Smooth muscle cell of the brain vasculature (primary cell): ENCODE data around the gene RUNX1.

ENCODE experiments used
- DNase-seq: peaks from one replicate; pipeline ENCODE4 v3.0.0-alpha.2; 2012; ENCODE audit warnings: low read depth, low spot score

RUNX1 gene

GRCh38 chr21:34825948-34826548 is 223.1 kb downstream of the RUNX1 start:
- DNase-seq, result no peak

DNA sequence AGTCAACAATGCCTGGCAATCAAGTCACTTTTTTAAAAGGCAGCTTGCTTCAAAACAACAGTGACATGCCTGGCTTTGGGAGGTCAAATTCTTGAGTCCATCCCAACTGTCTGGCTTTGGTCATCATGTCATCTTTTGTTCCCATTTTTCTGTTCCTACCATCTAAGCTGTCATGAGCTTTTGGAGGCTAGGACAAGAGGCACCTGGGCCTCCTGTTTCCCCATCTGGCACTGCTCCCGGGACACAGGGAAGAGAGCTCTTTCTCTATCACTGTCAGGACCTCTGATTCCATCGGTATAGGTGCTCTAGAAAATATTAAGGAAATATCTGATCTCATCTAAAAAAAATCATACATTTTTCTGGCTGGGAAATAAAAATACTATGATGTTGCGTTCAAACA is 224.0 kb downstream of the RUNX1 start:
- DNase-seq, result no peak

DNA sequence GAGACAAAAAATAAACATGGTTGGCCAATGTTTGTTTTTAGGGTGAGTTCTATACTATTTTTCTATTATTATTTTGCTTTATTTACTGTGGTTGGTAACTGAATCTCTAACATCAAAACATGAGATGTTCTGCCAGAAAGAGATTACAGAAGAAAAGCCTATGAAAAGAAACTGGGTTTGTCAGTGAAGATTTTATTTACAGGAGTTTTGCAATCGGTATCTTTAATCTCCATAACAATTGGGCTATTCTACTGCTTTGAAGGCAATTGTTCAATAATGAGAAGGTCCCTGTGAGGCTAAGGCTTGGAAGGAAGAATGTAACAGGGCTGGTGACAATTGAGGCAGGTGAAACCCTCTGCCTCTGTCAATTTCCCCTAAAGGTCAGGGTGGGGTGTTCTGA is 224.8 kb downstream of the RUNX1 start:
- no peak for DNase-seq

DNA sequence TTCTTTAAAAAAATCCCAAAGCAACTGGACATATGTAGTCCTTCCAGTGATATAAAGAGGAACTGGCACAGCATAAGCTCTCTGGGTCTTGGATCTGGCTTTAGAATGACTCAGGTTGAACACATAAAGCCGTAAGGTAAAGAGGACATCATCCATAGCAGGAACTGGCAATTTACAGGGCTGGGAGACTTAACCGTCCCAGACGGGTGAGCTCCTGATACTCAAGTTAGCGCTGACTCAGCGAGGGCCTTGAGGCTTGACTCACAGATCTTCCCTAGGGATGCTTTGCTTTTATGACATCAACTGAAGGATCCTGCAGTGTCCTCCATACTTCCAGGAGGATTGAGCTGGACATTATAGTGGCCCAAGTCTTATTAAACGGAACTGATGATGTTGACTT is 226.2 kb downstream of the RUNX1 start:
- no peak for DNase-seq

DNA sequence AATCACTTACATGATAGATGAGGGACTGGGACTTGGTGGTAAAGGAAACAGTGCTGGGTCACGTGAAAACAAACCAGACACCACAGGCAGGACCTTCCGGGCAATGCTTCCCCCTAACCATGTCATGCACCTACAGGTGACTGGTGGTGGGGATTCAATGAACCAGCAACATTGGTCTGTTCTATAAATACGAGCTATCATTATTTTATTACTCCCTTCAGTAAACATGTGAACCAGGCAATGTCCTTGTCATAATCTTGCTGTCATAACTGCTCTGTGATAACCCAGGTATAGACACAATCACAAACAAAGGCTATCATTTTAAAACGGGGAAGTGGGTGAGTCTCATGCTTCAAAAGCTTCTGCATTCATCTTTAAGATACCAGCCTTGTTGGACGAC is 226.9 kb downstream of the RUNX1 start:
- no peak for DNase-seq

GRCh38 chr21:34821717-34822116 is 227.4 kb downstream of the RUNX1 start:
- DNase-seq, result no peak

DNA sequence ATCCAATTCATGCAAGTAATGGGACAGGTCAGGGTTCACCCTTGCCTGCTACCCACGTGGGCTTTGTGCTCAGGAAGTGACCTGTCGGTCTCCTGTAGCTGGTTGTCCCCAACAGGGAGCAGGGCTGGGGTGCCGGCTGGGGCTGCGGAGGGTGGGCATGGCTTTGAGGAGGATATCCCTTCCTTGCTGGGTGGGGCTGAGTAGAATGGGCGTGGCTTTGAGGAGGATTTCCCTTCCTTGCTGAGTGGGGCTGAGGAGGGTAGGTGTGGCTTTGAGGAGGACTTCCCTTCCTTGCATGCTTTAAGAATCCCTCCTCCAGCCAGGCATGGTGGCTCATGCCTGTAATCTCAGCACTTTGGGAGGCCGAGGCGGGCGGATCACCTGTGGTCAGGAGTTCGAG is 229.1 kb downstream of the RUNX1 start:
- no peak for DNase-seq

GRCh38 chr21:34819357-34819999 is 229.6 kb downstream of the RUNX1 start:
- DNase-seq, result no peak

GRCh38 chr21:34818662-34819158 is 230.4 kb downstream of the RUNX1 start:
- DNase-seq, result no peak

DNA sequence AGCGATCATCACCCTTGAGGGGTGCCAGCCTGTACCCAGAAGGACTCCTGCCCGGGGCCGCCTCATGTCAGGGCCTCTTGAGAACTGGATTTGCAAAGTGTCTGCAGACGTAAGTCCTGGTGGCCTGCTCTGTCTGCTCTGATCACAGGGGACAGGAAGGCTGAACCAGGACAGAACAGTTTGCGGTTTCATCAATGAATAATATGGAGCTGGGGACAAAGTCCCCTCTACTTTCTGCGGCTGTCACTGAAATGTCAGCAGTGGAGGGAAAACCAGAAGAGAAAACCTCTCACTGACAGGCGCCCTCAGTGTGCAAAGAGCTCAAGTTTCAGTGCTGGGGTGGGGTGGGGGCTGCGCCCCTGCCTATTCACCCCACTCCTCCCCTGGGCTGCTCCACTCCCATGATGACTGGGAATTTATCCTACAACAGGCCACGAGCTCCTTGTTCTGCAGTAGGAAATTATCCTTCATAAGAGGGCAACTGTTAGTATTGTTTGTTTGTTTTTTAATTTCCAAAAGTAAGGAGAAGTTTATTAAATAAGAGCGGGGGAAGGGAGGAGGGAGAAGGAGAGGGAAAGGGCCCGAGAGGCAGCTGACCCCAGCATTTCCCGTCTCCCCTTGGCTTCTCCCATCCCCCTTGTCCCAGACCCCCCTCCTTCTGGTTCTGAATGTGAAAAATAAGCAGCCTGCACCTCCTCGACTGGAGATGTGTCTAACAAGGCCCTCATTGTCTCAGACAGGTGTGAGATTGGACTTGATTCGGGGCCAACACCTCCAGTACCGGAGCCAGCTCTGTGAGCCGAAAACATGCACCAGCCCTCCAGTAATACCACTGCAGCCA is 231.1 kb downstream of the RUNX1 start:
- no peak for DNase-seq

DNA sequence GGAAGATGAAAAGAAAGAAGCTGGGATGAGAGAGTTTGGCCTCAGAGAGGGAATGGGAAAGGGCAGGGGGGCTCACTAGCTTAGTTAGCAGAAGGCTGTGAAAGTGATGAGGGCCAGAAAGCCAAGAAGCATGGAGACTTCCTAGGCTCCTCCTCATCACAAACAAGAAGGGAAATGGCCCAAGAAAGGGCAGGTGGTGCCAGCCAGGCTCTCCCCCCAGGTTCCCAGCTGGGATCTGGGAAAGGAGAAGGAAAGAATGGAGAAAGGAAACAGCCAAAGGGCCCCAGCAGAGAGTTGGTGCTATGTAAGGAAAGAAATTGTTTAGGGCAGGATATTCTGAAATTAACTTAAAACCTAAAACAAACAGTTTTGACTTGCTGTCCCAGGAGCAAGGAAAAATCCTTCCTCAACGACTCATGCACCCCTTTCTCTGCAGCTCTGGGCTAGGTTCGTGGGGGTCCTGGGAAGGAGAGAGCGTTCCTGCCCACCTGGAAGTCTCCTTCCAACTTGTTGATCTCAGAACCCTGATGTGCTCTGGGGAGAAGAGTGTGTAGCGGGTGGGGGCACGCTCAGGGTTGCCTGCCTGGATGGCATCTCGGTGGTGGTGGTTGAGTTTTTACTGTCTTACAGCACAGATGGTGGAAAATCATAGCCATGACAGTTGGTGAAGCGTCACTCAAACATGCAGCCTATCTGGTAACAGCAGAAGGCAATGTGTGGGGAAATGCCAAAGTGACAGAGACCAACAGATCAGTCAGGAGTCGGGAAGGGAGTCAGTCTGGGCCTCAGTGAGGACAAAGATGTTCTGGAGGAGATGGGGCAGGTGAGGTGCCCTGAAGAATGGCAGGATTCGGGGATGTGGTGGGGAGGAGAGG is 233.0 kb downstream of the RUNX1 start:
- DNase-seq, result no peak

- DNase-seq, result no peak
Observed at GRCh38 chr21:34814529-34814951, 234.6 kb downstream of the RUNX1 start.

DNA sequence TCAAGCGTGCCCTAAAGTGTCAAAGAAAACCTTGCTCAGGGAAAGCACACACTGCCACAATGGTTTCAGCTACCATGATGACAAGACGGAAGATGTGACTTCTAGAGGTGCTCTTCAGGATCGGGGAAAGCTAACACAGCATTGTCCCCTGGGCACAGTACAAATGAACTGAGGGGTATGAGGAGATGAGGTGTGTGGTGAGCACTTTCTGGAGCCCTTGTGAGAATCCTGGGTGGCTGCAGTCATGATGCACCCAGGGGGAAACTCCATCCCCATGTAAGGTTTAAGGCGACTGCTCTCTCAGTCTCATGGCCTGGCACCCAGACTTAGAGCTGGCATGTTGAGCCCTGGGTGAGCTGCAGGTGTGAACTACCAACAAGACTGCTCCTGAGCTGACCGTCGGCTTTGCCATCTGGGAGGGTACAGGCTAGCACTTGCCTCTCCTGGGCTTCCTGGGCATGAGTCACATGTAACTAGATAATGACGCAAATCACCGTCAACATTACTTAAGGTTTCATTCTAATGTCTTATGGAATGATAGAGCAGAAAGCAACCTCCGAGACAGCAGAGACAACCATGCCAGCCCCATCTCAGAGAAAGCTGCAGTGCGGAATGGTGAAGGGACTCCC is 235.7 kb downstream of the RUNX1 start:
- no peak for DNase-seq

DNA sequence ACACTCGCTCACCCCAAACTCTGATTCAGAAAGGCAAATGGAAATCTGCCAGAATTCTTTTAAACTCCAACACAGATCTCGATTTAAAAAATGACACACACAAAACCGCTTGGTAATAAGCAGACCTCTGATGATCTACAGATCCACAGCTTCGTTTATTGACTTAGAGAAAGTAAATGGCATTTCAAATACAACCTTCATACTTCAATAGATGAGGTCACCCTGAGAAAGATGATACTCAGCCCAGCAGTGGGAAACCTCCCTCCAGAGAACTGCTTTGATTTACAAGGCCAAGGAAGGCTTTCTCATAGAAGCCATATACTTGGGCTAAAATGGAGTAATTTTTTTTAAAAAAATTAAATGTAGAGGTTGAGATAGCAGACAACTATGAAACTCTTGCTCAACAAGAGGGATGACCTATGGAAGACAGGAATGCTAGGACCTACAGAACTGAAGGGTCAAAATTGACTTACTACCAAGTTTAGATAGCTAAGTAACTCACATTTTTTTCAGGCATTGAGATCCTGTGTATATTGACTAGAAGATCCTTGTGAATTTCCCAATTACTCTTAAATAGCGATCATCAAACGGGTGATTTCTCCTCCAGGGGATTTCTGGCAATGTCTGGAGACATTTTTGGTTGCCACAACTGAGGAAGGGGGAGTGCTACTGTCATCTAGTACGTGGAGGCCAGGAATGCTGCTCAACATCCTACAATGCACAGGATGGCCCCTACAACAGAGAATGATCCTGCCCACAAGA is 236.4 kb downstream of the RUNX1 start:
- peak; percentile 69 for DNase-seq

GRCh38 chr21:34811368-34811767 is 237.7 kb downstream of the RUNX1 start:
- DNase-seq, result no peak

DNA sequence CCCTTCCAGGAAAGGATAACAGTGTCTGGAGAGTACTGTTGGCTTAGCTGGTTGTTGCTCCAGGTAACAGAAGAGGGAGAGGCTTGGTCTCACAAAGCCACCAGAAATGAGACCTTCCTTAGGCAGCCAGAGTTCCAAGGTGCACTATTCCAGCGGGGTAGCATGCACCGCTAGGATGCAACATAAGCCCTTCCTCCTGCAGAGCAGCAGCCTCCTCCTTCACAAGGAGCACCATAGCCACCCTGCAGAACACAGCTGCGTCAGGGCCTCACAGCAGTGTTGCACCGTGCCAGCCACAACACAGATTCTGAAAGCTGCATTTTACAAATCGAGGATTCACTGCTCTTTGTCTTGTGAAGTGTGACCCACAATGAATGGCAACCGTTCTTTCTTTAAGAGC is 238.3 kb downstream of the RUNX1 start:
- DNase-seq, result no peak

DNA sequence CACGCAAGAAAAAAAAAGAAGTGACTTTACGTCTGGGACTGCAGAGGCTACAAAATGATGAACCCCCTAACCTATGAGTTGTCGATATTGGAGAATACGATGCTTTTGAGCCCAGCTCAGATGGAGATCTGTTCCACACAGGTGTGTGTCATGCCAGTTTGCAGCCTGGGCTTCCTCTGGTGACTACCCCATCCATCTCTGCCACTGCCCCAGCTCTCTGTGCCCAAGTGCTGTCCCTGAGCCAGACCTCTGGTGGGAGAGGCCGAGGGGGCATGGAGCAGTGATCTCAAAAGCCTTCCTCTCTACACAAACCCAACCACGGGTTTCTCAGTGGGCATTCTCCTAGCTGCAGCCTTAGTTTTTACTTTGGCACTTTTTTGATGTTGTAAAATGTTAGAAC is 239.3 kb downstream of the RUNX1 start:
- DNase-seq, result no peak

- peak; percentile 44 for DNase-seq
Observed at GRCh38 chr21:34808569-34809204, 240.4 kb downstream of the RUNX1 start.

- DNase-seq, result peak; percentile 59
Observed at GRCh38 chr21:34807881-34808568, 241.1 kb downstream of the RUNX1 start.
